Skin epidermis (tissue), 12 donors: Measurements from ENCODE around the gene DDB1.

Experiments
- H3K27ac ChIP-seq, 21 experiments: fragments of 200-600 bp; sonication (generic) in 11 of 21; one replicate each; pipeline ENCODE4 v1.5.0; 2020; ENCODE audit warnings: mild to moderate bottlenecking in 3 of 21, inconsistent platforms in 2 of 21, moderate library complexity in 2 of 21
- H3K4me3 ChIP-seq, 7 experiments: fragments of 200-600 bp; sonication (generic) in 2 of 7; one replicate each; pipeline ENCODE4 v1.5.0; 2020; ENCODE audit warnings: inconsistent platforms in 2 of 7, mild to moderate bottlenecking in 2 of 7, moderate library complexity in 1 of 7

Gene DDB1

DNA sequence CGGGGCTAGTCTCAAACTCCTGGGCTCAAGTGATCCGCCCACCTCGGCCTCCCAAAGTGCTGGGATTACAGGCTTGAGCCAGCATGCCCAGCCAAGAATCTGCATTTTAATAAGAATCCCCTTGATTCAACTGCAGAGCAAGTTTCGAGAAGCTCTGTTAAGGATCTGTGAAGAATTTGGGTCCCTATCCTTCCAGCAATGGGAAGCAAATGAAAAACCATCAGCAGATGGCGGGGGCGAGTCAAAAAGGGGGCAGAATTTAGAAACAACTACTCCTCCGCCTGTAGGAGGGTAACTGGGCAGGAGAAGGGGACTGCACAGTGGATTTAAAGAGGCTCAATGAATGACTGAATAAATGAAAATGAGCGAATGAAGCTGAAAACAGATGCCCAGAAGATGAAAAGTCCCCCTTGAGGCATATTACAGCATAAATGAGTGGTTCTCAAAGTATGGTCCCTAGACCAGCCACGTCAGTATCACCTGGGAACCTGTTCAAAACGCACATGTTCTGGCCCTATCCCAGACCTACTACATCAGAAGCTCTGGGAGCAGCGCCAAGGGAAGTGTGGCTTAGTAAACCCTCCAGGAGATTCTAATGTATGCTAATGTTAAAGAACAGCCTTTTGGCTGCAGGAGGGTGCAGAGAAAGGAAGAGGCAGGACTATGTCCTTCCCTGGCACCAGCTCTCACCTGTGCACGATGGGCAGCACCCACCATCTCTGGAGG is 52.8 kb downstream of the DDB1 start:
- no peak overlapping the region for H3K27ac ChIP-seq
- H3K4me3 ChIP-seq: no peak overlapping the region

DNA sequence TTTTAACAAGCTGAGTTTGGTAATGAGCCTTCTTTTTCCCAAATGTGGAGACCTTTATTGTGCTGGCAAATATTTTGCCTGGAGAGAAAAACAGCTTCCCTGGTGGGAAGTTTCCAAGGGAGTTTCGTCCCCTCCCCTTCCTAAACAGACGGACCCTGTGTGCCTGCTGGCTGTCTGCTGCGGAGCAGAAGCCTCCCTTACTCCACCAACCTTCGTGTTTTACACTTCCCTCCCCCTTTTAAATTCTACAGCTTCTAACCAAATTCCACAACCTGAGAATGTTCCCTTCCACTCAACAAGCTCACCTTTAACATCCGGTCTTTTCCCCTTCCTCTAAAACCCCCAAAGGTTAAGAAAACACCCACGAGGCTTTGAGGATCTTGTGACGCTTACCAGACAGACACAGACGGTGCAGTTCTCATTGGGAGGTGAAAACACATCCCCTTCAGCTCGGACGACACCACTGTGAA is 54.9 kb downstream of the DDB1 start:
- H3K27ac ChIP-seq: no peak overlapping the region
- no peak overlapping the region for H3K4me3 ChIP-seq

DNA sequence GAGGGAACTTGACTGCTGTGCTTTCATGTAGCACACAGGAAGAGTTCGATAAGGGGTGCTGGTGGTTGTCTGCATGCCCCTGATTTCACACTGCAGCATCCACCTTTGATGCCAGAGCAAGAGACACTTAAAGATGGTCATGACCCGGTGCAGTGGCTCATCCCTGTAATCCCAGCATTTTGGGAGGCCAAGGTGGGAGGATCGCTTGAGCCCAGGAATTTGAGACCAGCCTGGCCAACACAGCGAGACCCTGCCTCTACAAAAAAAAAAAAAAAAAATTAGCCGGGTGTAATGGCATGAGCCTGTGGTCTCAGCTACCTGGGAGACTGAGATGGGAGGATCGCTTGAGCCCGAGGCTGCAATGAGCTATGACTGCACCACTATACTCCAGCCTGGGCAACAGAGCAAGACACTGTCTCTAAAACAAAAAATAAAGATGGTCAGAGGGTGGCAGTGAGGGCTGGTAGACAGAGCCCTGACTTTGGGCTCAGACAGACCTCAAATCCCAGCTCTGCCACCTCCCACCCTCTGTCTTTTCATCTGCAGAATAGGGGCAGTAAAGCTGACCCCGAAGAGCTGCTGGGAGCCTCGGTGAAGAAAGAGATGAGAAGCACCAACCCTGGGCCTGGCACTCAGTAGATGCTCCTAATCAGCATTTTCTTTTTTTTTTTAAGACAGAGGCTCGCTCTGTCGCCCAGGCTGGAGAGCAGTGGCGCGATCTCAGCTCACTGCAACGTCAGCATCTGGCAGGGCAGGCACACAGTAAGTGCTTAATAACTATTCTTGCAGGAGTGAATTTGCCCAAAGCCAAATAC is 55.5 kb downstream of the DDB1 start:
- Histone ChIP-seq H3K4me3 (no peak overlapping the region), H3K27ac (no peak overlapping the region)

DNA sequence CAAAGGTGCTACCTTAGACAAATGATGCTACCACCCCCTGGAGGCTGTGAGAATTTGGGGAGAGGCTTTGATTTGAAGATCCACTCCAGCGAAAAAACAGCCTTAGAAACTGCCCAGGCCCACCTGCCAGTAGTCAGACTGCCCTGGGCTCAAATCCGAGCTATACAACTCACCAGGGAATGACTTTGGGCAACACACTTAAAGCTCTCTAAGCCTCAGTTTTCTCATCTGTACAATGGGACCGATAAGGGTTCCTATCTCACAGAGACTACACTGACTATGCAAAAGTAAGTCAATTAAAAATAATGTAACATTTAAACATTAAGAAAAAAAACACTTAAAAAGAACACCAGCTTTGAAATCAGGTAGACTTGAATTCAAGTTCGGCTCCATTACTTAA is 57.7 kb downstream of the DDB1 start:
- no peak overlapping the region for H3K27ac ChIP-seq
- no peak overlapping the region for H3K4me3 ChIP-seq

DNA sequence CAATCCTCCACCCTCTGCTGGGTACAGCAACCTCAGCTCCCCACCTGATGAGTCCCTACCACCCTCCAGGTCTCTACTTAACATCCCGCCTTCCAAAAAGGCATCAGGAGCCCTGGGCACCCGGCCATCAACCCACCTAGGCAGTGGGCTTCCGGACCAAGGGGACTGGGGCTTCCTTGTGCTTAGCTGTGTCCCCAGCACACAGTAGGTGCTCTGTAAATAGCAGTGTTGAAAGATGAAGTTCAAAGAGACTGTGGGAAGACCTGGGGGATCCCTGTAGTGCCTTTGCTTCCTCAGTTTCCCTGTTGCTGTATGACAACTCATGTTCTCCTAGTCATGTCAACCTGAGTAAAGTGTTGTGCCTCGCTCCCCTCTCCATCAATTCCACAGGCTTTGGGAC is 58.8 kb downstream of the DDB1 start:
- no peak overlapping the region for H3K27ac ChIP-seq
- H3K4me3 ChIP-seq: no peak overlapping the region

DNA sequence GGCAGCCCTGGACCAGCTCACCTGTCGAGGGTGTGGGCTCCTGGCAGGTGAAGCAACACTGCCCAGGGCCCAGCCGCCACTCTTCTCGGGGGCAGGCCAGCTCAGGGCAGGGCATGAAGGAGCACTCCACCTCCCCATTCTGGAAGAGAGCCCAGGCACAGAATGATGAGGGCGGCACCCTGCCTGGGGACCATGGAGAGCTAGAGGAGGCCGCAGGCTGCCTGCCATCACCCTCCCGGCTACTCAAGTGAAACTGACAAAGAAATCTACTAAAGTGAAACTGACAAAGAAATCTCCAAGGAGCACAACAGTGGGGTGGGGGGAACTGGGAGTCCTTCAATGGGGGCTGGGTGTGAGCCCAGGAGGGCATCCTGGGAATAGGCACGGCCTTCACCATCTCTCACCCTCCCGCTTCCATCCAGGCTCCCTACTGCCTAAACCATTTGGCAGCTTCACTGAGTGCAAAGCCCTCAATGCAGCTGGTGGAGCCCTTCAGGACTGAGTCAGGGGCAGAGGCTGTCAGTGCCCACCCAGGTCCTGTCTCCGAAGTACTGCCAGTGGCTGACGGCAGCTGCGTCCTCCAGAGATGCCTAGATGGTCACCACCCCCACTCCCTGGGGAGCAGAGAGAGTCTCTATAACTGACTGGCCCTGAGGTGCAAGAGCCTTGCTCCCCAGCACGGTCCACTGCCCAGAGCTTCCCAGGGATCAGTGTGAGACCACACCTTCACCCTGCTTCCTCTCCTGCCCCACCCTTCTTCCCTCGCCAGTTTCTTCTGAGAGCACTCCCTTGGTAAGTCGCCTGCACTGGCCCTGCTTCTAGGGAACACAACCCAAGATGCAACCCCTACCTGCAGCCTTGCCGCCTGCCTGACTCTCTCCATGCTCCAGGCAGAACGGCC is 59.5 kb downstream of the DDB1 start:
- Histone ChIP-seq H3K27ac (no peak overlapping the region), H3K4me3 (no peak overlapping the region)

DNA sequence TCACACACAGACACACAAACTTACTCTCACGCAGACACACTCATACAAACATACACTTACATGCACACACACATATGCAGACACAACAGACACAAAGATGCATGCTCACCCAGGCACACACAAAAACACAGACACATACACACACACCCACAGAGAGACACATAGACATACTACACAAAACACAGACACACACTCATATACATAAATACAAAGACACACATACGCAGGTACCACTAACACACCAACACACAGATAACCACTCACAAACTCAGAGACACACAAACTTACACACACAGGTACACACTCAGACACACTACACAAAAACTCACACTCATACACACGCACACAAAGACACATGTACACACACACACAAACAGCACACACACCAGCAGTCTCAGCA is 60.2 kb downstream of the DDB1 start:
- Histone ChIP-seq H3K27ac (no peak overlapping the region), H3K4me3 (no peak overlapping the region)

DNA sequence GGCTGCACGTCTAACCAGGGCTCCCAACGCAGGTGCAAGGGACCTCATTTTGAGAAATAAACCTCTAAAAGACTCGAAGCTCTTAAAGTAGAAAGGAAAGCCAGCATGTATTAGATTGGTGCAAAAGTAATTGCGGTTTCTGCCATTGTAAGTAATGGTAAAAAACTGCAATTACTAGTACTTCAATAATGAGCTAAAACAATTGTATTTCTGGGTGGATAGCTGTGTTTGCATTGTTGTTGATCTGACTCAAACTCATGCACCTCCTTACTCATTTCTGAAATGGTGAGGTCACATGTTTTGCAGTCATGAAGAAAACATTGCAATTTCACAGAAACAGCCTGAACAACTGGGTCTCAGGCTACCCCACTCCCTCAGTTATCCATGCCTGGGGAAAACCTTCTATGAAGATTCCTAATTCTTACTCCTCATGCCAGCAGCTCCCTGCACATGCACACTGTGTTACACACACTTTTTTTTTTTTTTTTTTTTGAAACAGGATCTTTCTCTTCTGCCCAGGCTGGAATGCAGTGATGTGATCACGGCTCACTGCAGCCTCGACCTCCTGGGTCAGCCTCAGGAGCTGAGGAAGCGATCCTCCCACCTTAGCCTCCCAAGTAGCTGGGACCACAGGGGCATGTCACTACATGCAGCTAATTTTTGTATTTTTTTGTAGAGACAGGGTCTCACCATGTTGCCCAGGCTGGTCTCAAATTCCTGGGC is 62.4 kb downstream of the DDB1 start:
- no peak overlapping the region for H3K4me3 ChIP-seq
- H3K27ac ChIP-seq: no peak overlapping the region

DNA sequence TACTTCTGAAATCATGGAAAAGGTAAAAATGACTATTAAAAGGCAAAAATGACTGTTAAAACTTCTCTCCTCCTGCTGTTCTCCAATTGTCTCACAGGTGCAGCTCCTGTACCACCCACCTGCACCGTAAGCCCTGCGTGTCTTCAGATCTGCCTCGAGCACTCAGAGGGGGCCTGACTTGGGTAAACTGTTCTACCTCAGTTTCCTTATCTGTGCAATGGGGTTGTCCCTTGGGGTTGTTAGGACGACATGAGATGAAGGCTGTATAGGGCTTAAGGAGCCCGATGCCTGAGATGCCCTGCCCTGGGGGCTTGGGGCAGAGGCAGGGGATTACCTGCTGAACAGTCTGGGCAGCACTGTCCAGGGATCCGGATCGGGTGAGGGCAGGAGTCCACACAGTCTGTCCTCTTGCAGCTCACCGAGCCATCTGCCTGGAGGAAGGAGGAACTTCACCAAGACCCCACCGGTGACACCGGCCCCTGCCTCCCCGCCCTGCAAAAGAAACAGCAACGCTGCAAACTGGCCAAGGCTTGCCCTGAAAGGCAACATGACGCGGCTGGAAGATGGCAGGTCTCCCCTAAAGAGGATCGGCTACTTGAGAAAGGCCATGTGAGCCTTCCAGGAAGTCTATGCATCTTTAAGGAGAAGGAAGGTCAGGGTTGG is 64.2 kb downstream of the DDB1 start:
- H3K4me3 ChIP-seq: no peak overlapping the region
- peak overlapping the region in 1 of 21 experiments; percentile 25 for H3K27ac ChIP-seq

DNA sequence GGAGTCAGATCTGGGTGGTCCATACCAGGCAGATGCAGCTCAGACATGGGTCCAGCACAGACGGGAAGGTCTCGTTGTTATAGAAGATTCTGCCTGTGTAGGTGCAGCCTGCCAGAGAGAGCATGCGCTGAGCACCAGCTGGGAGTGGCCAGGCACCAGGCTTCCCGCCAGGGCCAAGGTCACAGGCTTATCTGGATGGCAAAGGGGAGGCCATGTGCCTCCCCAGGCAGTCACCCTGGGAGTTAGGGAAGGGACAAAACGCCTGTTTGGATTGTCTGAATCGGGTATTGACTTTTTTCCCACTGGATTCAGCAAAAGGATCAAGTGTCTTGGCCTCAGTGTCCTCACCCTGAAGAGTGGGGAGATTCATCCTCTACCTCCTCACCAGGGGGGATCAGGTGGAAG is 65.5 kb downstream of the DDB1 start:
- Histone ChIP-seq H3K4me3 (no peak overlapping the region), H3K27ac (no peak overlapping the region)

DNA sequence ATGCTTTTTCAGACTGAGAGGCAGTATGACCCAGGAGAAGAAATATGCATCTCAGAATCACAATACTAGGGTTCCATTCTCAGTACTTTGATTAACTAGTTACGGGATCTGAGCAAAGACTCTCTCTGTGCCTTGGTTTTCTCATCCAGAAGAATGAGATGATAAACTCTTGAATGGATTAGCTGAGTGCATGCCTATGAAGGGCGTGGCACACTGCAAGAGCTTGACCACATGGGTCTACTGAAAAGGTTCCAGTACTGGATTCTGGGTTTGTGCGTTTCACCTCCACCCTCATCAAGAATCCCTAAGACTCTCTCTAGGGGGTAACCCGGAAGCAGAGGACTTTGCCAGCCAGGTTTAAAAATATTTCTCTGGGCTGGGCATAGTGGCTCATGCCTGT is 66.3 kb downstream of the DDB1 start:
- Histone ChIP-seq H3K27ac (no peak overlapping the region), H3K4me3 (no peak overlapping the region)

DNA sequence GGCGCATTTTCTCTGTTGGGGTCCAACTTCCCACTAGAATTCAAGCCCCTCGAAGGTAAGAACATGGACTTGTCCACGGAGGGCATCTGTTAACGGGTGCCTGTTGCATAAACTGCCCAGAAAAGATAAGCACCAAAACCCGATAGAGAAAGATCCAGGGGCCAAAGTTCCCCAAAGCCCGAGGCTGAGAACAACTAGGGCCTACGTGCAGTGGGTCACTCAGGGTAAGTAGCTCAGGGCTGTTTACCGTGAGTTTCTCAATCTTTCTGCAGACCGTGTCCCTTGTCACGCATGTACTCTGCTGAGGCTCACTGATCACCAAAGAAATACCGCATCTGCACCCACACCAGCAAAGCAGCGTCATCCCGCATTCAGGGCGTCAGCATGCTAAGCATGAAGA is 67.5 kb downstream of the DDB1 start:
- no peak overlapping the region for H3K4me3 ChIP-seq

DNA sequence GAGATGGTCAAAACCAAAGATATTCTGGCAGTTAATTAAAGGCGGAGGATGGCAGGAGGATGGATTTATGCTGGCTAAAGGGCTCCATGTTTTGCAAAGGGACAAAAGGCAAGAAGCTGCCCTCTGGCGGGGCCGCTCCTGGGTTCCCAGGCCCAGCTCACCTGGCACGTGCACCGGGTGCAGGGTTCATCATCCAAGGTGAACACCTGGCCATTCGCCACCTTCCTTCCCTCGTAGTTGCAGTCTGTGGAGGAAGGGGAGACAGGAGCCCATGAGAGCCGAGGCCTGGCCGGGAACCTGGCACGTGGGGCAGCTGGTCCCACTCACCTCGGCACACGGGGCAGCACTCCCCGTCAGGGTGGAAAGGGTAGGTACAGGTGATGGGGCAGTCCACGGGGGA is 68.1 kb downstream of the DDB1 start:
- H3K27ac ChIP-seq: no peak overlapping the region
- no peak overlapping the region for H3K4me3 ChIP-seq

More for the DNA sequence above, 67.5 kb downstream of the DDB1 start:
- H3K27ac ChIP-seq: no peak overlapping the region

DNA sequence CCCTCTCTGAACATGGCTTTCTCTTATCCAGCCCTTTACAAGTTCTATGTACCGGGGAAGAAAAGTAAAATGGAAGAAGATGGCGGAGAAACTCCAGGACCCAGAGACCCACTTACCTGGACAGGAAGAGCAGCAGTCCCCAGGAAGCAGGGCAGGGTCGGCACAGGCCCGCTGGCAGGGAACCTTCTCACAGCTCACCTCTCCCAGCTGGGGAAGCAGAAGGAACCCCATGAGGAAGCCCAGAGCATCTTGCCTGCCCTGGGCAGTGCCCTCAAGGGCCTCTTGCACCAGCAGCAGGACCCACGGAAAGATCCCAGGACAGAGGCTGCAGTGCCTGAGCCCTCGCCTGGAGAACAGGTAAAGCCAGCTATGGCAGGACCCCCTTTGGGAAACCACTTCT is 68.5 kb downstream of the DDB1 start:
- H3K4me3 ChIP-seq: no peak overlapping the region
- no peak overlapping the region for H3K27ac ChIP-seq

DNA sequence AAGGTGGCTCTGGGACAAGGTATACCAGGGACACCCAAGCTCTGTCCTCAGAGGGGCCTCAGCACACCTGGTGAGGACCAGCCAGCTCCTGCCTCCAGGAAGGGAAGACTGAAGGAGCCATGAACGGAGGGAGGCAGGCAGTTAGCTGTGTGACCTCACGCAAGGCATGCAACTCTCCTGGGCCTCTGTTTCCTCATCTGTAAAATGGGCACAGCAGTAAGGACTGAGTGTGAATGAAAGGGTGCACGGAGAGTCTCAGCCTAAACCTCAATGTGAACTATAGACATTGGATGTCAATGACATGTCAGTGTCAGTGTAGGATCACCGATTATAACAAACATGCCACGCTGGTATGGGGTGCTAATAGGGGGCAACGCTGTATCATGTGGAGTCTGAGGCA is 73.5 kb downstream of the DDB1 start:
- Histone ChIP-seq H3K4me3 (no peak overlapping the region), H3K27ac (no peak overlapping the region)

DNA sequence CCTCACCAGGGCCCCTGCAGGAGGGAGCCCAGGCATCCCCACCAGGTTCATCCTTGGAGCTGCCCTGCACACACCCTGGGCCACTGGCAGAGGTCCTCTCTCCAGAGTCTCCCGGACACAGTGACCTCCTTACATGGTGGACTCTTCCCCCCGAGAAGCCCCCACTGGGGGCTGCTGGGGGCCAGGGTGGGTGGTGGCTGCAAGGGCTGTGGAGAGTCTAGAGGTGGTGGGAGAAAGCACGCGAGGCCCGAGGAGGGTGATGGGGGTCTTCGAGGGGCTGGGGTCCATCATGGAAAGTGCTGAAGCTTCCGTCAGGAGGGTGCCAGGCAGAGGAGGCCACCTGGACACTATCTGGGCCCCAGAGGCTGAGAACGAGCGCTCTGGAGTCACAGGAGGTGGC is 74.4 kb downstream of the DDB1 start:
- Histone ChIP-seq H3K4me3 (no peak overlapping the region), H3K27ac (no peak overlapping the region)

DNA sequence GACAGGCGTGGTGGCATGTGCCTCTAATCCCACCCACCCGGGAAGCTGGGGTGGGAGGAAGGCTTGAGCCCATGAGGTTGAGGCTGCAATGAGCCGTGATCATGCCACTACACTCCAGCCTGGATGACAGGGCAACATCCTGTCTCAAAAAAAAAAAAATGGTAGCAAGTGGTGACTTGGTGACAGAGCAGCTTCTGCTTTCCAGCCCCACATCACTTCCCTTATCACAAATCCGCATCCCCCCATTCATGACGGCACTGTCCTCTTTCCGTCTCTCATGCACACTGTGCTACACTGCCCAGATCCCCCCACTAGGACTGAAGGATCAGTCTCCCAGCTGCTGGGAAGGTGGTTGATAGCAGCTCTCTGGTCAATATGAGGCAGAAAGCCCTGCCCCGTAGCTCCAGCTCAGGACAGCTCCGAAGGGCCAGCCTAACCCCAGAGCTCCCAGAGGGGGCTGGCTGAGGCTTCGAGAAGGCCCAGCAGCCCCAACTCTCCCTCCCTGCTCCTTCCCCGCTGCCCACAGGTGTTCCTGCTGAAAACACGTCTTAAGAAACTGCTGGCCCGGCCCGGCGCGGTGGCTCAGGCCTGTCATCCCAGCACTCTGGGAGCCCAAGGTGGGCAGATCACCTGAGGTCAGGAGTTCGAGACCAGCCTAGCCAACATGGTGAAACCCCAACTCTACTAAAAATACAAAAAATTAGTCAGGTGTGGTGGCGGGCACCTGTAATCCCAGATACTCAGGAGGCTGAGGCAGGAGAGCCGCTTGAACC is 76.0 kb downstream of the DDB1 start:
- no peak overlapping the region for H3K4me3 ChIP-seq
- H3K27ac ChIP-seq: no peak overlapping the region

DNA sequence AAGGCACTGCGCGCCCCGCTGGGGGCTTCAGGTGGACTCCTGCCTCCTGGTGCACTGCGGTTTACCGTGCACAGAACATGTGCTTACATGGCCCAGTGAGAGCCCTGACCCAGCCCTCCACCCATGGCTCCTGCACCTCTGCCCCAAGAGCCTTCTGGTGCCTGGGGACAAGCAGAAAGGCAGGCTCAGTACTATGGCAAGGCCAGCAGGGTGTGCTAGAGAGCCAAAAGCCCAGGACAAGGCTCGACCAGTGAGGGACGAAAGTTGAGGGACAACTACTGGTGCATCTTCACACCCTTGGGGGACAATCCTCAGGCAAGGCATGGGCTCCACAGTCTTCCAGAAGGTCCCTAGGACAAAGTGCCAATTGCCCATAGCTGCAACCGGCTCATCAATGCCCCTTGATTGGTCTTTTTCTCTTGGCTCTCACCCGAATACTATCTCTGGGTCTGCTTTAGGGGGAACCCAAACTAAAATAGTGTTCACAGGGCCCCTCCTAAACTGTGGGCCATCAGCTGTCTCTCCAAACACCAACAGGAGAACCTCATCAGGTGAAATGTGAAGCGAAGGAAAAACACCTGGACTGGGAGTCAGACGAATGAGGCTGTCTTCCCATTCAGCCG is 78.4 kb downstream of the DDB1 start:
- H3K4me3 ChIP-seq: no peak overlapping the region
- H3K27ac ChIP-seq: no peak overlapping the region
